Caco-2 (cell line): ENCODE results near the gene PLA2G4F. TPM values are rescaled to one million over a fixed set of nuclear protein-coding genes. Genes with fewer than 3 reads are reported as not detected.
A peak's percentile ranks its signal among the peaks of the same experiment; 100 is the strongest.

ENCODE experiments used
- BruUV-seq: library from RNA; stranded (reverse); fragments of 400-500 nt; replicated peaks from 2 replicates; lab custom pipeline; 2021; lab: Mats Ljungman, UMichigan
- CTCF ChIA-PET: fragments of 300-600 bp; sonication (Branson Sonifier 250); formaldehyde crosslinking; loops from one replicate; lab custom pipeline; 2022; ENCODE audit warnings: antibody characterized with exemption; lab: Charles Lee
- POLR2A ChIA-PET: fragments of 300-600 bp; sonication (Branson Sonifier 250); formaldehyde crosslinking; loops from one replicate; lab custom pipeline; 2022; ENCODE audit warnings: antibody characterized with exemption; lab: Charles Lee
- DNase-seq, 2 experiments: peaks; one replicate each; pipeline versions ENCODE4 v3.0.0 to v3.0.0-alpha.2; 2020 to 2022
- H3K27me3 ChIP-seq: replicated peaks from 2 replicates; pipeline ENCODE4 v1.6.0; 2011; ENCODE audit warnings: low read length; ENCODE audit not compliant: control insufficient read depth, insufficient read depth
- H3K36me3 ChIP-seq: 2 replicates; pipeline ENCODE4 v1.5.1; 2011; ENCODE audit warnings: low read length; ENCODE audit not compliant: control insufficient read depth, insufficient read depth
- H3K4me1 ChIP-seq: fragments of 250-450 bp; sonication (Bioruptor Pico); 2 replicates; pipeline ENCODE4 v1.5.1; 2020; ENCODE audit warnings: mild to moderate bottlenecking
- H3K4me3 ChIP-seq: 2 replicates; pipeline ENCODE4 v1.5.1; 2011; ENCODE audit warnings: low read depth, mild to moderate bottlenecking, control low read depth, low read length
- H3K9me3 ChIP-seq: fragments of 250-450 bp; sonication (Bioruptor Pico); 2 replicates; pipeline ENCODE4 v1.5.1; 2020; ENCODE audit warnings: mild to moderate bottlenecking, moderate library complexity
- H3K27ac Mint-ChIP-seq: one replicate; pipeline ENCODE4 v1.8.0; 2022; ENCODE audit warnings: mixed read lengths; ENCODE audit not compliant: unreplicated experiment
- H3K27me3 Mint-ChIP-seq: one replicate; pipeline ENCODE4 v1.8.0; 2022; ENCODE audit warnings: mixed read lengths; ENCODE audit not compliant: insufficient read depth, unreplicated experiment
- H3K36me3 Mint-ChIP-seq: one replicate; pipeline ENCODE4 v1.8.0; 2022; ENCODE audit warnings: mild to moderate bottlenecking, mixed read lengths; ENCODE audit not compliant: insufficient read depth, unreplicated experiment
- H3K4me1 Mint-ChIP-seq: one replicate; pipeline ENCODE4 v1.8.0; 2022; ENCODE audit warnings: low read depth, mixed read lengths; ENCODE audit not compliant: unreplicated experiment
- H3K4me3 Mint-ChIP-seq: one replicate; pipeline ENCODE4 v1.8.0; 2022; ENCODE audit warnings: mild to moderate bottlenecking, moderate library complexity, mixed read lengths; ENCODE audit not compliant: unreplicated experiment
- H3K9me3 Mint-ChIP-seq: one replicate; pipeline ENCODE4 v1.8.0; 2022; ENCODE audit warnings: mixed read lengths; ENCODE audit not compliant: unreplicated experiment
- CTCF ChIP-seq, 2 experiments: fragments of 200-600 bp in 1 of 2; IDR thresholded peaks; 1 replicate in 1 of 2; 2 replicates in 1 of 2; pipeline versions ENCODE4 v1.5.1 to v1.8.0; 2011 to 2022; ENCODE audit warnings: antibody characterized with exemption in 1 of 2, control low read depth in 1 of 2, inconsistent platforms in 1 of 2, low read depth in 1 of 2, low read length in 1 of 2, mild to moderate bottlenecking in 1 of 2, moderate library complexity in 1 of 2; ENCODE audit not compliant: insufficient read depth in 1 of 2, severe bottlenecking in 1 of 2, unreplicated experiment in 1 of 2
- intact Hi-C: fragments of 100-400 bp; cut with micrococcal nuclease; formaldehyde crosslinking; loops from one replicate; pipeline ENCODE4 v1.10.0; 2022; ENCODE audit not compliant: unreplicated experiment
- total RNA-seq: library from RNA; stranded (reverse); gene quantifications from 2 replicates; pipeline ENCODE4 v1.2.3, GENCODE V29; 2022

Gene PLA2G4F
- total RNA-seq, 1 experiment from 2014 or later = 2.9 TPM

DNA sequence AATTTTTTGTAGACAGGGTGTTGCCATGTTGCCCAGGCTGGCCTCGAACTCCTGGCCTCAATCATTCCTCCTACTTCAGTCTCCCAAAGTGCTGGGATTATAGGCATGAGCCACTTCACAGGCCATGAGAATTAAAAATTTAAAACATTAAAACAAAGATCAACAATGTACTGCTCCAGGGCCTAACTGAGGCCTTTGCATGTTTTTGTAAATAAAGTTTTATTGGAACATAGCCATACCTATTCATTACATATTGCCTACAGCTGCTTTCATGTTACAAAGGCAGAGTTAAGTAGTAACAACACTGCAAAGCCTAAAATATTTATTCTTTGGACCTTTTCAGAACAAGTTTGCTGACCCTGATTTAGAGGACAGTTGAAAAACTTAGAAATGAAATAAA, 42.1 kb upstream of the PLA2G4F start:
- Histone ChIP-seq H3K9me3 (no peaks in the 10 kb centered on the region), H3K36me3 (peaks cover 1% of the 10 kb centered on the region), H3K4me1 (no peaks in the 10 kb centered on the region), H3K4me3 (no peak overlapping the region), H3K27me3 (no peaks in the 10 kb centered on the region)
- ChIA-PET POLR2A (no interaction called here), CTCF (no interaction called here)
- Mint-ChIP-seq H3K27ac (no peak overlapping the region), H3K4me1 (no peaks in the 10 kb centered on the region), H3K9me3 (no peaks in the 10 kb centered on the region), H3K4me3 (no peak overlapping the region), H3K27me3 (no peaks in the 10 kb centered on the region), H3K36me3 (peaks cover 24% of the 10 kb centered on the region)
- TF ChIP-seq CTCF (IDR thresholded peaks at IDR 0.05; ENCODE audit: insufficient read depth in 1 of 2, low read depth in 1 of 2, low read length in 1 of 2, severe bottlenecking in 1 of 2, unreplicated experiment in 1 of 2) = no peak
- intact Hi-C loops = no loop called here
- no TSS peak for BruUV-seq
- DNase-seq = no peak

GRCh38 chr15:42194513-42194912, 38.1 kb upstream of the PLA2G4F start:
- Mint-ChIP-seq H3K27ac (no peak overlapping the region), H3K4me1 (no peaks in the 10 kb centered on the region), H3K4me3 (no peak overlapping the region), H3K9me3 (no peaks in the 10 kb centered on the region), H3K36me3 (peaks cover 23% of the 10 kb centered on the region), H3K27me3 (no peaks in the 10 kb centered on the region)
- DNase-seq = peak in 1 of 2 experiments; percentile 32
- intact Hi-C loops = no loop called here
- ChIA-PET CTCF (no interaction called here), POLR2A (no interaction called here)
- Histone ChIP-seq H3K4me1 (no peaks in the 10 kb centered on the region), H3K36me3 (peaks cover 1% of the 10 kb centered on the region), H3K4me3 (no peak overlapping the region), H3K9me3 (no peaks in the 10 kb centered on the region), H3K27me3 (no peaks in the 10 kb centered on the region)
- no TSS peak for BruUV-seq
- TF ChIP-seq CTCF (IDR thresholded peaks at IDR 0.05; ENCODE audit: insufficient read depth in 1 of 2, low read depth in 1 of 2, low read length in 1 of 2, severe bottlenecking in 1 of 2, unreplicated experiment in 1 of 2) = no peak

- CTCF ChIA-PET = no interaction called here
- Histone ChIP-seq H3K36me3 (peaks cover 1% of the 10 kb centered on the region), H3K4me1 (no peaks in the 10 kb centered on the region), H3K4me3 (no peak overlapping the region), H3K9me3 (no peaks in the 10 kb centered on the region), H3K27me3 (no peaks in the 10 kb centered on the region)
- Mint-ChIP-seq H3K36me3 (peaks cover 19% of the 10 kb centered on the region), H3K9me3 (no peaks in the 10 kb centered on the region), H3K27ac (no peak overlapping the region), H3K4me3 (no peak overlapping the region), H3K4me1 (no peaks in the 10 kb centered on the region), H3K27me3 (no peaks in the 10 kb centered on the region)
- POLR2A ChIA-PET = no interaction called here
- no peak for DNase-seq
- TF ChIP-seq CTCF (IDR thresholded peaks at IDR 0.05; ENCODE audit: insufficient read depth in 1 of 2, low read depth in 1 of 2, low read length in 1 of 2, severe bottlenecking in 1 of 2, unreplicated experiment in 1 of 2) = no peak
- intact Hi-C loops = no loop called here
- BruUV-seq = no TSS peak
Observed at GRCh38 chr15:42193383-42193782, 36.9 kb upstream of the PLA2G4F start.
